Fibroblast of the conjunctiva (primary cell): Measurements from ENCODE around the gene HS1BP3.

Source experiments
- DNase-seq: peaks from one replicate; pipeline ENCODE4 v3.0.0-alpha.2; 2010; ENCODE audit warnings: low read depth

Gene HS1BP3

DNA sequence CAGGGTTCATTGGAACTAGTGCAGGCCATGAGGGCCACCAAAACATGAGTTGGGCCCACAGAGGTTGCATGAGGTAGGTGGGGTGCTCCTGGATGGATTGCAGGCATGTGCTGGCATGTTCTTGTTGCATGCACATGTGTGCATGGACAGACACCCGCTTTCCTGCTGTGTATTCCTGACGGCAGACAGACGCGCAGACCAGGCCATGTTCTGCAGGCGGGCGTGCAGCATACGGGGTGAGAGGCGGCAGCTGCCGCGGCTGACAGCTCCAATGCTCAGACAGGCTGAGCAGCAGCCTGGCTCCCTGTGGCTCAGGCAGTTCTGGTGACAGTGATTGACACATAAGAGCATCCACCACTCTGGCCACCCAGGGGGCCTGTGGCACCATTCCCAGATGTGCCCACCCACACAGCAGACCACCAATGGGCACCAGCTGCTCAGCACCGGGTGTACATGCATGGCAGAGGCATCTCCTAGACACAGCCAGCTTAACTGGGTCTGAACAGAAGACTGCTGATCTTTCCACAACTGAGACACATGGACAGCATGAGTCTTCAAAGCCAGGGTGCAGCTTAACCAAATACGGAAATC, 21.2 kb downstream of the HS1BP3 start:
- DNase-seq = no peak

DNA sequence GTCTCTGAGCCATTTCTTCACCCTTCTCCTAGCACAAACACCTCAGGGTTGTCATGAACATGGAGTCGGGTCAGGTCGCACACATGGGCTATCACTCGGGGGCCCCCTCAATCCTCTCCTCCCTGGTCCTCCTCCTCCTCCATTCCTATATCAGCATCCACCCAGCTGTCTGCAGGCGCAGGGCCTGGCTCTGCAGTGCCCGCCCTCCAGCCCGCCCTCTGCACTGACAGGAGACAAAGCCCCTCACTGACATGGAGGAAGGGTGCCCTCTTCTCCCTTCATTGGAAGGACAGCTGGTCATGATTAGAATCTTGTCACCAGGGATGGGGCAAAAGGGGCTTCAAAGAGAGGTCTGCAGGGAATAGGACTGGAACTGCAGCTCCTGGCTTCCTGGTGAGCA, 21.7 kb downstream of the HS1BP3 start:
- no peak for DNase-seq

DNA sequence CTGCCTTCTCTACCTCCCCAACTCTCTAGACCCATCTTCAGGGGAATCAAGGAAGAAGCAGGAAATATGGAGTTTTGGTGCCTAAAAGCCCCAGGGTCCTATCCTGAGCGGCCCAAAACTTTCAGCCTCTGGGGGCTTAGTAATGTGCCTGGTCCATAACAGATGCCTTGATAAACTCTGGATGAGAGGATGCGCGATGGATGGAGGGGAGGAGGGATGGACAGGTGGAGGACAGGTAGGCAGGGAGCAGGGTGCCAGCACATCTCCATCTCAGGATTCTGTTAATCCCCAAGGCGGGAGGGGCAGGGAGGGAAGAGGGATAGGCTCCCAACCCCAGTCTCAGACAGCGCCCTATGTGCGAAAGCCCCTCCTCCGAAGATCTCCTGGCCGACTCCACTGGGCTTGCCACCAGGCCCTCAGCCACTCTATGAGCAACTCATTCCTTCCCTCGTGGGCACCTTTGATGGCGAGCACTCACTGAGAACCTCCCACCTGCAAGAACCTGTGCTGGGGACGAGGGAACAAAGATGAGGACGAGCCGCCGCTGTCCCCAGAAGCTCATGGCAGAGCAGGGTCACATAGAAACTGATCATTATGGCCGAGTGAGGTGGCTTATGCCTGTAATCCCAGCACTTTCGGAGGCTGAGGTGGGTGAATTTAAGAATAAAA, 23.1 kb downstream of the HS1BP3 start:
- DNase-seq = no peak

DNA sequence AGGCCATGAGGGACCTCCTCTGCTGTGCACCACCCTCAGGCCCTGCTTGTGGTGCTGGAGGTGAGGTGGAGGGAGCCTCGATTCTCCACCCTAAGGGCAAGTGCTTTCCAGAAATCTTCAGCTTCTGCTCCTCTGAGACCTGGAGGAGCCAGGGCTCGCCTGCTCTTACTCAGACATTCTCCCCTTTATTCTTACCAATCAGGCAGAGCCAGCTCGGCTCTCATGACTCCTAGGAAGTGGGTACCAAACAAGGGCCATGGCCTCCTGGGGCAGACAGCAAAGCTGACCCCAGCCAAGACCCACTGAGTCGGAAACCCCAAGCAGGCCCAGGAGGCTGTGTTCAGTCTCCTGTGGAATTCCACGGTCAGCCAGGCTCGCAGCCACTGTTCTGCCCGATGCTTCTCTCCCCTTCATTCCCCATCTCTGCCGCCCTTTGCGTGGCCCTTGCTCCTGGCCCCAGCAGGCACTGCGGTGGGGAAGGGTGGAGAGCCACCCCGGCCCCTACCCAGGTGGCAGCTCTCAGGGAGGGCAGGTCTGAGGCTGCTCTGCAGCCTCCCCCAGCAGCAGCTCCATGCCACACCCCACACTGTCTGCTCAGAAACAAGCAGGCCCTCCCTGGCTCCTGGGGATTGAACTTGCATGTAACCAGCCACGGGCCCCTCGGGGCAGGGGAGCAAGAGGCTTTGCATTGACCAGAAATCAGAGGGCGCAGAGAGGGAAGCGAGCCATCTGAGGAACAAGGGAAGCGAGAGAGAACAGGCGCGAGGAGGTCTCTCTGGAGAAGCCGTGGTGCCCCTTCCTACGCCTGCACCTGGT, 24.0 kb downstream of the HS1BP3 start:
- DNase-seq = no peak

DNA sequence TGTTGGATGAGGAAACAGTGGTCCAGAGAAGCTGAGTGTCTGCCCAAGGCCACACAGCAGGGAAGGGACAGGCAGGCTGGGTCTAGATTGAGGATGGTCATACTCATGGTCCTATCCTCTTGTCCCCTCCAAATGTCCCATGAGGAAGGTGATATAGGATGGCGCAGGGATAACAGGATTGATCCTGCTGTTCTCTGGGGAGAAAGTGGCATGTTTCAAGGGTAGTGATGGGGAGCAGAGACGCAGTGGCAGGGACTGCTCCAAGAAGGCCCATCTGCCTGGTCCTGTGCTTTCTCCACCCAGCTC, 24.6 kb downstream of the HS1BP3 start:
- DNase-seq = no peak

DNA sequence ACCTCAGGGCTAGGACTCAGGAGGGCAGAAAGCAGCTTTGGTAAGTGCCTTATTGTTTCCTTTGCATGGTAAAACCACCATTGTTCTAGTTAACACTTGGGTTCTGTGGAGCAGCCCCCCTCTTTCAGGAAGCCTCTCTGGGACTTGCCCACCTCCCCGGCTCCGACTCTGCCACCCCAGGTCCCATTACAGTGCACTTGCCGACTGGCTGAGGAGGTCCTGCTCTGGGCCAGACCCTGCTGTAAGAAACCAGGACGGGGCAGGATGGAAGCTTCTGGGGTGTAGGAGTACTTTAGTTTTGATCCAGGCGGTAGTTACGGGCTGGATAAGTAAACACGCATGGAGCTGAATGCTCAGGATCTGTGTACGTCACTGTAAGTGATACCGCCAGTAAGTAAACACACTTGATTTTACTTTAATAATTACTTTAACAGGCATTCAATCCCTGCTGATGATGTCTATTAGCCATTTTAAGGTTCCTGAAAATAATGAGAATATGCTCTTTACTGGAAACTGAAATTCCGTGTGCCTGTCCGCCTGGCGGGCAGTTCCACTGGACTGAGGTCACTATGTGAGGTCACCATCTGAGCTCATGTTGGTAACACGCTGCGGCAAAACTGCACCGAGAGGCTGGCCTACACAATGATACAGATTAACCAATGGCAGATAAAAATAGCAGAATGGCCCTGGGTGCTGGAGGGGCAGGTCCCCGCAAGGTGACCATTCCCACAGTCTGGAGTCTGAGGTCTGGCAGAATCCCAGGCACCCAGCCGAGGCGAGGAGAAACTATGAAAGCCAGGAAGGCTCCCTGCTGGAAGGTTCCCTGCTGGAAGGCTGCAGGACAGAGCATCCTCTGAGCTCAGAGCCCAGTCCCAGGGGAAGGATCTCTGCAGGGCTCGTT, 25.2 kb downstream of the HS1BP3 start:
- DNase-seq = no peak

DNA sequence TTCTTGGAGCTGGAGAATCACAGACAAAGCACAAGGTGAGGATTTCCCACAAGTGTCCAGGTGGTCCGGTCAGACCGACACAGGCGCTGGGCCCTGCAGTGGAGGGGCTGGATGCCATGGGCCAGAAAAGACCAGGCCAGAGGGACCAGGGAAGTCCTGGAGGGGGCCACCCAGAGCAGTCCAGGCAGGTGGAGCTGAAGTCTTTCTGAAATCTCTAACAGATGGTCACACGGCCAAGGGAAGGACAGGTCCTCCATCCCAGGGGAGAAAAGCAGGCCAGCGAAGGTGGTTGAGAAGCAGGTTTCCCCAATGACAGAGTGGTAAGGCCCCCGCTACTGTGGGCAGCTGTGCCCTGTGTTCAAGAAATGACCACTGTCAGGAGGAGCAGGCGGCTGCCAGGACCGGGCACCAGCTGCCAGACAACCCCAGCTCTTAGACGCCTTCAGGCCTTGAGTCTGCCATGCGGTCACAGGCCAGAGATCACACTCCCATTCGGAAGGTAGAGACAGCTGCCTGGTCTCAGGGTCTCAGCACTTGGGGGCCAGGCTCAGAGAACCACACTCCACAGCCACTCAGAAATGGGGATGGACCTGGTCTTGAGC, 25.9 kb downstream of the HS1BP3 start:
- DNase-seq = no peak

DNA sequence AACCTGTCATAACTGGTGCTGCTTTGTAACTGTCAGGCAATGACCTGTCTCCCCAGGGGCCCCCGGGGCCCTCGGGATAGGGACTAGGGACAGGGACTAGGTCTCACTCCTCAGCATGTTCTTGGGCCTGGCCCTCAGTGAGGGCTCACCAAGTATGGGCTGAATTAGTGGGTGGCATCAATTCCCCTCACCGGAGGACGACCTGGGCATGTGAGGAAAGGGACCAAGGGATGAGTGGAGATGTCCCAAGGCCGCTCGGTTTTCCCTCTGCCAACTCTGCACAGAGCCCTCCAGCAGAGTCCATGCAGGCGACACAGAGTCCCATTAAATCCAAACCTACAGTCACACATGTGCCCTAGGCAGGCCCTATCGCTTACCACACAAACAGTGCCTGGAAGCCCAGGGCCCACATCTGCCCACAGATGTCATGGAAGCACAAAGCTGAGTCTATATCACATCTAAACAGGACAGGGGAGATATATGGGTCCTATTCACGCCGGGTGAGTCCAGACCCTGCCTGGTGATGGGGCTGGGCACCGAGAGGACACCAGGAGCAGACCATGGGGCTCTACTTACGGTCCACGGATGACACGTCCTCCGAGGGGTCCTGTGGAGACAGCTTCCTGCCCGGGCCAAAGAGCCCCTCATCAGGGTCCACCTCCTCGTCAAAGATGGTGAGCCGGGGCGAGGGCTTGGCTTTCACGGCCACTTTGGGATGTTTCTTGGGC, 26.6 kb downstream of the HS1BP3 start:
- no peak for DNase-seq

DNA sequence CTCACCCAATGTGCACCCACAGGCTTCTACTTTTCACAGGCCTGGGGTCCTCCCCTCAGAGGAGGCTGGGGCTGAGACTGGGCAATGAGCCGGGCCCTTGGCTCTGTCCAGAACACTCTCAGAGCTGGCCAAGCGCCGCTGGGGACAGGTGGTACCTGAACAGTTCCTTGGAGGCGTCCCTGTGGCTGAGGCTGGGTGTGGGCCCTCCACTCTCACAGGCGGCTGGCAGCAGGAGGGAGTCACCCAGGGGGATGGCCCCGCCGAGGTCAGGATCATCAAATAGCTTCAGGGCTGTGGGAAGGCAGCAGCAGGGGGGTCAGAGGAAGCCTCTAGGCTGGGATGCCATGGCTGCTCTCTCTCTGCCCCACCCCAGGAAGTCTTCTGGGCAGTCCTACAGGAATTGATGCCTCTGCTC, 27.1 kb downstream of the HS1BP3 start:
- DNase-seq = no peak

DNA sequence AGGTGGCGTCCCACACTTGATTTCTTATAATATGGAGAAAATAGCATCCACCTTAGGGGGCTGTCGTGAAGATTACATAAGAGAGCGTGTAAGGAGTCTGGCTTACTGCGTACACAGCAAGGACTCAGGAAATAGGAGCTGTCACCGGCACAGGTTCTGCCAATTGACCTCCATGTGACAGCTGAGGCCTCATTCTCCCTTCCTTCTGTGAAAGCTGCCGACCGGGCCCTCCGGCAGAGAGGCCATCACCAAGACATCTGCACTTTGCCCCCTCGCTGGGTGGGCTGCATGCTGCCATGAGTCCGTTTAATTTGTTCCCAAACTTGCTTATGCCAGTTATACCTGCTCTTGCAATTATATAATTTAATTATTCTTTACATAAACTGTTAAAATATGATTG, 27.7 kb downstream of the HS1BP3 start:
- no peak for DNase-seq

DNA sequence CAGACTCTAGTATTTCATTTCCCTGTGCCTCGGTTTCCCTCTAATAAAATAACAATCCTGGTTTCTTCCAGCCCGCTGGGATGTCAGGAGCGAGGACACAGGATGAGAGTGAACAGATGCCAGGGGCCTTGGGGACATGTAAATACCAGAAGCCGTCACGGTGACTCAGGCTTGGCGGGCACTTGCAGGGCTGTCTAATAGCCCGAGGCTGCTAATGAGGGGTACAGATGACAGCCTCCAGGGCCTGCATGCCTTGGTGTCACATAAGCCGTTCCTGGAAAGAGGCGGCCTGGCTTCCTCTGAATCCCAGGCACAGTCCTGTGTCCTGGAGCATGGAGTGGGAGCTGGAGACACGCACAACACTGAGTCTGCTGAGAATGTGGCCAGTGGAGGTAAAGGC, 28.2 kb downstream of the HS1BP3 start:
- no peak for DNase-seq

DNA sequence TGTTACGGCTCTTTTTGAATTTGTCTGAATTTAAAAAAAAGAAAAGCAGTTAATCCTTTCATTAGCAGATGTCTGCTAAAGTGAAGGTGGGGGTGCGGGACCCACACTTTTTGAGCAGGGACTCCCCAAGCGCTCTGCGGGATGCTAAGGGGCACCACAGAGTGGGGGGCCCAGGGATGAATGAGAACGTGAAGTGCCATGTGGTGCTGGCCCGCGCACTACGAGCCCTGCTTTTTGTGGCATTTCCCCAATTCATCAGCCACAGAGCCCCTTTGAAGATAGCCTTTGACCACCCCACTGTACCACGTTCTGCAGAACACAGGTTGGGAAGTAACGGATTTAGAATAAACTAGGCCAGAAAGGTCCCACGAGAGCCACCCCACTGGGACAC, 28.6 kb downstream of the HS1BP3 start:
- DNase-seq = no peak

DNA sequence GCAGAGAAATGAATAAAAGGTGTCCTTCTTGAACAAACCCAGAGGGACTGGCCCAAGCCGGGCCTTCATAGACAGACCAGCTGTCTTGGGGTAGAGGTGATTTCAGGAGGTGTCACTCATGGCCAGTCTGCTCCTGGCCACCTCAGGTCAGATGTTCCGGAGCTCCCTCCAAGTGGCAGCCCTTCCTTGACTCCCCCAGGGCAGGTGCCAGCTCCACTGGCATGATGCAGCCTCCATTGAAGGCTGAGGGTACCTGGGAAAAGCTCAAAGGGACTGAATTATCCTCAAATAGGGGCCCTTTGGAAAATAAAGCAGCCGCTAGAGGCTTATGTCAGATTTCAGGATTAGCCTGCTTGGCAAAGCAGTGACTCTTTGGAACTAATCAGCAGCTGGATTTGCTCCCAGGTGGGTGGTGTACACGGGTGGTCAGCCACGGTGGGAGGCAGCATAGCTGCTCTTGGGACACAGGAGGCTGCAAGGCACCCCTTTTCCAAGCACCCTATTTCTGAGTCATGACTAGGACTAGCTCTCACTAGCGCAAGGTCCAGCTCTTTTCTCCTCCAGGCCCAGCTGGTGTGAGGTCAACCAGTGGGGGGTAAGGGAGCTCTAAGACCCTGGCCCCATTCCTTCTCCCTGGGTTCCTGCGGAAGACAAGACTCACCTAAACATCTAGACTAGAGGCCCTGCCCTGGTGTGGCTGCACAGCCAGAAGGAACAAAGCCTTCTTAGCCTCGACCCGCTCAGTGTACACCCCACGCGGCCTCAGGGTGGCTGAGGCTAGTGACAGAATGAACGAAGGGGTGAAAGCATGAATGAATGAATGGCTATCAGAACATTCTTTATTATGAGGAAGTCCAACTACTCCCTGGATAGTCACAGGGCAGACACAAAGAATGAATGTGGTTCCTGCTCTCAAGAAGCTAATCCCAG, 29.3 kb downstream of the HS1BP3 start:
- no peak for DNase-seq

DNA sequence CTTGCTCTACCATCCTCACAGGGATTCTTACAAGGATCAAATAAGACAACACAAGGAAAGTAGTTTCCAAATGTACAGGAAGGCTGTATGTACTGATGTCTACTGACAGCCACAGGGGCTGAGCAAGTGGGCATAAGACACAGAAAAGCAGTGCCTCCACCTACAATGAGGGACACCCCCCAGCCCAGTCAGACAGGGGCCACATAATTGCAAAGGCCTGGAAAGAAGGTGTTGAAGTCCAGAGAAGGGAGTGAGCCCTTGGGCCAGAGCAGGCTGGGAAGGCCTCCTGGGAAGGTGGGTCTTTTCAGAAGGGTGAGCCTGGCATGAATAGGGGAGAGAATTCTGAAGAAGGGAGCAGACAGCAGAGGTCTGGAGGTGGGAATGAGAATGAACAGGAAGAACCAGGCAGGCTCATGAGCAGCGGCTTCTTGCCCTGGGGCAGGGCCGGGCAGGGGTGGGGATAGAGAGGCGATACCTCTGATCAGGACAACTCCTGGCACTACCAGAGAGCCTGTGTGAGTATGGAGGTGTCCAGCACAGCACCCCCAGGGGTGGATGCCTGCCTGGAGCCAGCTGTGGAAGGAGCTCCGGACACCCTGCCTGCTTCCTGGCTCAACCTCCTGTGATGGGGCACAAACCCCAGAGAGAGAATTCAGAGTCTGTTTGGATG, 30.1 kb downstream of the HS1BP3 start:
- DNase-seq = no peak

DNA sequence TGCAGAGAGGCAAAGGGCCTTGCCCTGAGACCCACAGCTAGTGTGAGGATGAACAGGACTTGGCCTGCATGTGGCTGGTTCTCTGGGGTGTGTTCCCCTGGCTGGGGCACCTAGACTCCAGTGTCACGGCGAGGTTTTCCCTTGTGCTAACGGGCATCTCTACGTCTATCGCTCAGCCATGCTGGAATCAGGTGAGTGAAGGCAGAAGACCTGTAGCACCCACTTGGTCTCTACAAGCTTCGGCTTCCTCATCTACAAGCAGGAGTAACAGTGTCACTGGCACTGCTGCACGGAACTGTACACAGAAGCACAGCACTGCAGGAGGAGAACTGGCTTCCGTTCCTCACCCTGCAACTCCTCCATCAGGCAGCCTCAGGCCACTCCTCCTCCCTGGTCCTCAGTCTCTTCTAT, 30.6 kb downstream of the HS1BP3 start:
- DNase-seq = no peak

DNA sequence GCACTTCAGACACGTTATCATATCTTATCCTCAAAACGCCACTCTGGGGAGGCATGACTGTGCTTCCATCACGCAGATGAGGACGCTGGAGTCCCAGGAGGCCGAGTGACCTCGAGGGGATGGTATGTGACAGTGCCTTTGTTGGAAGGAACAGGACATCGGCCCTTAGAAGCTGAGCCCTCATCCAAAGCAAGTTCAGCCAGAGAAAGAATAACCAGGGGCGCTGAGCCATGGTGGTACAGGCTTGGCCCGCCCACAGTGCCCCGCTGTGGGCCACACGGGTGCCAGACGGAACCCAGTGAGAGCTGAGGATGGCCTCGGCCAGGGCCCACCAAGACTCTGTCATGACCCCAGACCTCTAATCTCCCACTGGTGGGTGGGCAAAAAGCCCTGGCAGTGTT, 31.3 kb downstream of the HS1BP3 start:
- DNase-seq = no peak

DNA sequence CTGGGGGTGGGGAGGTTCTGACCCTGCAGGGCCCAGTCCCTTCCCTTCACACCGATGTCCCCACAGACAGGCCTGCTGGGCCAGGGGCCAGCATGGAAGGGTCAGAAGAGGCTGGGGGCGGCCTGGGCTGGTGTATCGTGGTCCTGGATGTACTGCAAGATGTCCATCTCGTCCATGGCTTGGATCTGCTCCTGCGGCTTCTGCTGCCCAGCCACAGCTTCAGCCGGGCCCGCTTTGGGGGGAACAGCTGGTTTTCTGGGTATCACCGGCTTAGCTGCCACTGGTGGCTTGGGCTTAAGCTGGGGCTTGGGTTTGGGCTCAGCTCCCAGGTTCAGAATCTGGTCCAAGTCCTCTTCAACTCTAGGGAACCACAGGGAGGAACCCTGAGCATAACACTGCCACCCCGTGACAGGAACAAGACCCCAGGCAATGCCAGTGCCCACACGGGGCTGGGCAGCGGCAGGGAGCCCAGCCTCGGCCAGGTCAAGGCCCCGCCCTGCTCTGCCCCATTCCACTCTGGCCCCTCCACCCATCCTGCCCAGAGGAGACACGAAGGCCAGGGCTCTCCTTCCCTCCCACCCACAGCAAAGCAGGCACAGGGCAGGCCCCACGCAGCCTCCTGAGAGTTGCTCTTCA, 31.9 kb downstream of the HS1BP3 start:
- no peak for DNase-seq

DNA sequence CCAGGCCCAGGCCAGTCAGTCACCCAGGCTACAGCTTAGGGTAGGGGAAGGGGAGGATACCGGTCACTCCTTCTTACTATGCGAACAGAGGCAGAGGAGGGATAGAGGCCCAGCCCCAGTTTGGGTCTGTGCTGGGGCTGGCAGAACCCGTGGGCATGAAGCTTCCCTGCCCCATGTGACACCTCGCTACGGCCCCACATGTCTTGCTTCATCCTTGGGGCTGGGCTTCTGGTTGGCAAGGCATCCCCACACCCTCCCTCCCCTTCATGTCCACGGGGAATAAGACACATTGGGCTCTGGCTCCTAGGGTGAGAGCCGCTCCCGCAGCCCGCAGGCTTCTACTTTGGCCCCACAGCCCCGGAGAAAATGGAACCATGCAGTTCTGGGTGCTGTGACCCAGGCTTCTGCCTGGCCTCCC, 32.4 kb downstream of the HS1BP3 start:
- no peak for DNase-seq

DNA sequence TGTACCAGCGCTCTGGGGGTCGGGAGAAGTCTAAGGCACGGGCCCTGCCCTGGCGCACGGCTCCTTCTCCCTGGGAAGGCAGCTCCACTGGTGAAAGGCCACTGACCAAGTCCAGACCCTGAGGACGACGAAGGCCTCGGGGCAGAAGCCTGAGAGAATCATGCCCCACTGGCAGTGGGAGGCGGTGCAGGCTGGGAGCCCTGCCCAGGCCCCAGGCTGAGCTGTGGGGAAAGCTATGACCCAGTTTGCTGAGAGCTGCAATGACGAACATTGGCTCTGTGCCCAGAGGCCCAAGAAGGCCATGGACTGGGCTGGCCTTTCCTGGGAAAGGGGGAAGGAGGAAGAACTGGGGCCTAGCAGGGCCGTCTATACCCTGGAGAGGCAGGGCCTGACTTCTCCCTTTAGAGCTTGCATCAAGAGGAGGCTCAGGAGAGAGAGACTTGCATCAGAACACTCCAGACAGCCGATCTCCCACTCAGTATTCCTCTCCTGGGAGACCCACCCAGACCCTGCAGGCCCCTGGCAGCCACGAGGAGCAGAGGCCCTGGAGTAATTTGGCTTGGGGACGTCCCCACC, 32.9 kb downstream of the HS1BP3 start:
- DNase-seq = peak; percentile 99
